Fibroblast of mammary gland (primary cell): Measurements from ENCODE around the gene EIPR1.

ENCODE experiments used
- DNase-seq: peaks from one replicate; pipeline ENCODE4 v3.0.0-alpha.2; 2010; ENCODE audit warnings: low read depth
- H3K4me3 ChIP-seq: 2 replicates; pipeline ENCODE4 v1.5.1; 2011; ENCODE audit warnings: low read depth, mild to moderate bottlenecking, low read length, moderate library complexity; ENCODE audit not compliant: control insufficient read depth
- CTCF ChIP-seq: conservative IDR thresholded peaks from 2 replicates; pipeline ENCODE4 v1.5.1; 2011; ENCODE audit warnings: low read depth, low read length, inconsistent platforms; ENCODE audit not compliant: control insufficient read depth, insufficient read depth

The EIPR1 gene

DNA sequence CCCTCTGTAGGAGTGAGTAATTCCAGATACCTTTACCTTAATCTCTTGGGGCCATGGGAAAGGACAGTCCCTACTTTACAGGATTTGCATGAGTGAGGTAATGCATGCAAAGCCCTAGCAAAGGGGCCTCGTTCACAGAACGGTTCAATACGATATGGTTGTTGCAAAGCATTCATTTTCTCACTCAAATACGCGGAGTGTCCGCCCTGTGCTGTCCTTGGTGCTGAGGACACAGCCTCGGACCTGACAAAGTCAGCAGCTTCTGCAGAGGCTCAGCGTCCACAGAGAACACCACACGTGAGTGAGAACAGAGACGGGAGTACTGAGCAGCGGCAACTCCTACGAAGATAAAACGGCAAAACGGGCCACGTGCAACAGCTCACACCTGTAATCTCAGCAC, 125.7 kb downstream of the EIPR1 start:
- TF ChIP-seq CTCF, result no peak
- no peak for DNase-seq
- H3K4me3 ChIP-seq, result no peak overlapping the region

GRCh38 chr2:3249476-3249962, 128.1 kb downstream of the EIPR1 start:
- no peak for TF ChIP-seq CTCF
- no peak overlapping the region for H3K4me3 ChIP-seq
- DNase-seq, result no peak

- DNase-seq, result no peak
- no peak for TF ChIP-seq CTCF
- H3K4me3 ChIP-seq, result no peak overlapping the region
Measured at GRCh38 chr2:3248754-3249475, 128.7 kb downstream of the EIPR1 start.

DNA sequence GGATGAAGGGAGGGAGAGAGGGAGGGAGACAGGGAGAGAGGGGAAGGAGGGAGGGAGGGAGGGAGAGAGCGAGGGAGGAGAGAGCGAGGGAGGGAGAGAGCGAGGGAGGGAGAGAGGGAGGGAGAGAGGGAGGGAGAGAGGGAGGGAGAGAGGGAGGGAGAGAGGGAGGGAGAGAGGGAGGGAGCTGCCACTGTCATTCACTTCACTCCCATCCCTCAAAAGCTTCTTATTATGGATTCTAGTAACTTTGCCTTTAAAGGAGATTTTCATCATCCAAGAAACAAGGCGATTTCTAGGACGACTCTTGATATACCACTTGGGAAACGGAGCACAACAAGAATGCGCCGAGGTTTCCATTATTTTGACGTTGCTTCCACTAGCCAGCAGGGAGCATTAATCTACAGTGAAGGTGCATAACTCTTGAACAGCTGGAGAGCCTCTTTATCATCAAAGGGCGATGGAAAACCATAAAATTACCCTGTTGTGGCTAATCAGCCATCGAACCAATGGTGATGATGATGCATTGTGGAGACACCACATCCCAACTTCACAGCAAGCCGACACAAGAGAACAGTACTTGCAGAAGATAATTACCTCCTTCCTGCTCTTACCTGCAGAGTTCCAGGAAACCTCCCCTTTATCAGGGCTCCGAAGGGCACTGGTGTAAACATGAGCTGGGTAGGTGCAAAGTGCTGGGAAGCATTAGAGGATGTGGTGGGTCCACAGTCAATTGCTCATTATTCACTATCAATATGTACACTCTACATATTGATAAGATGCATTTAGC, 130.5 kb downstream of the EIPR1 start:
- no peak for TF ChIP-seq CTCF
- DNase-seq, result no peak
- H3K4me3 ChIP-seq, result no peak overlapping the region

GRCh38 chr2:3246406-3246805, 131.2 kb downstream of the EIPR1 start:
- DNase-seq, result no peak
- no peak overlapping the region for H3K4me3 ChIP-seq
- TF ChIP-seq CTCF, result no peak

- no peak for DNase-seq
- no peak for TF ChIP-seq CTCF
- no peak overlapping the region for H3K4me3 ChIP-seq
Measured at GRCh38 chr2:3244486-3244885, 133.1 kb downstream of the EIPR1 start.
